HepG2 (cell line): ENCODE measurements around the gene RCOR3. TPM values are rescaled to one million over a fixed set of nuclear protein-coding genes. Genes with fewer than 3 reads are reported as not detected.

Source experiments
- AGO1 ChIP-seq: fragments of 200-400 bp; formaldehyde crosslinking; IDR thresholded peaks from 2 replicates; pipeline ENCODE4 v1.6.1; 2017; ENCODE audit warnings: mild to moderate bottlenecking, low read depth, low read length, moderate library complexity; ENCODE audit not compliant: poor library complexity, severe bottlenecking
- CEBPG ChIP-seq: IDR thresholded peaks from 2 replicates; pipeline ENCODE4 v1.6.1; 2016
- EHMT2 ChIP-seq: fragments of 200-600 bp; sonication (generic); IDR thresholded peaks from 2 replicates; pipeline ENCODE4 v1.7.0; 2017; ENCODE audit warnings: antibody characterized with exemption, low read depth, low read length, borderline replicate concordance
- ERF ChIP-seq: IDR thresholded peaks from 2 replicates; pipeline ENCODE4 v1.6.1; 2018; ENCODE audit warnings: missing biosample characterization, missing genetic modification reagents
- GPN1 ChIP-seq: sonication (generic); formaldehyde crosslinking; IDR thresholded peaks from 2 replicates; pipeline ENCODE4 v1.5.1; 2020; ENCODE audit warnings: missing genetic modification reagents, borderline replicate concordance
- GRHL1 ChIP-seq: sonication (generic); formaldehyde crosslinking; conservative IDR thresholded peaks from 2 replicates; pipeline ENCODE4 v1.8.0; 2022; ENCODE audit warnings: missing genetic modification reagents
- GZF1 ChIP-seq: sonication (generic); formaldehyde crosslinking; IDR thresholded peaks from 2 replicates; pipeline ENCODE4 v1.5.1; 2020; ENCODE audit warnings: mild to moderate bottlenecking, missing genetic modification reagents
- KLF15 ChIP-seq: sonication (generic); formaldehyde crosslinking; IDR thresholded peaks from 2 replicates; pipeline ENCODE4 v1.8.1; 2023; ENCODE audit warnings: borderline replicate concordance, mild to moderate bottlenecking, inconsistent platforms, missing genetic modification reagents, mixed read lengths
- MIER3 ChIP-seq: IDR thresholded peaks from 2 replicates; pipeline ENCODE4 v1.6.1; 2016; ENCODE audit warnings: missing compliant biosample characterization, borderline replicate concordance
- NFRKB ChIP-seq: fragments of 450-650 bp; IDR thresholded peaks from 2 replicates; pipeline ENCODE4 v1.6.1; 2017
- NKX3-1 ChIP-seq: sonication (generic); formaldehyde crosslinking; IDR thresholded peaks from 2 replicates; pipeline ENCODE4 v1.5.0; 2020; ENCODE audit warnings: missing genetic modification reagents
- SAP130 ChIP-seq: IDR thresholded peaks from 2 replicates; pipeline ENCODE4 v1.6.1; 2016; ENCODE audit warnings: low read depth
- SOX13 ChIP-seq, 3 experiments: fragments of 450-650 bp in 1 of 3; sonication (generic) in 1 of 3; formaldehyde crosslinking in 1 of 3; IDR thresholded peaks in 2 of 3; conservative IDR thresholded peaks in 1 of 3; 2 replicates each; pipeline versions ENCODE4 v1.5.0 to v1.6.1; 2016 to 2020; ENCODE audit warnings: antibody characterized with exemption in 1 of 3, mild to moderate bottlenecking in 1 of 3, missing compliant biosample characterization in 1 of 3, missing genetic modification reagents in 1 of 3, moderate library complexity in 1 of 3
- YEATS4 ChIP-seq: sonication (generic); formaldehyde crosslinking; IDR thresholded peaks from 2 replicates; pipeline ENCODE4 v1.4.0; 2020; ENCODE audit warnings: missing genetic modification reagents, borderline replicate concordance
- ZBTB20 ChIP-seq: sonication (generic); formaldehyde crosslinking; IDR thresholded peaks from 2 replicates; pipeline ENCODE4 v1.8.1; 2023; ENCODE audit warnings: missing genetic modification reagents, low read depth, mild to moderate bottlenecking, borderline replicate concordance
- ZFP91 ChIP-seq: sonication (generic); formaldehyde crosslinking; IDR thresholded peaks from 2 replicates; pipeline ENCODE4 v1.9.0; 2022; ENCODE audit warnings: missing genetic modification reagents, mild to moderate bottlenecking, borderline replicate concordance
- ZNF230 ChIP-seq: sonication (generic); formaldehyde crosslinking; IDR thresholded peaks from 2 replicates; pipeline ENCODE4 v1.4.0; 2020; ENCODE audit warnings: mild to moderate bottlenecking, missing genetic modification reagents
- ZNF296 ChIP-seq: sonication (generic); formaldehyde crosslinking; conservative IDR thresholded peaks from 2 replicates; pipeline ENCODE4 v1.5.0; 2020; ENCODE audit warnings: mild to moderate bottlenecking, missing genetic modification reagents
- ZNF451 ChIP-seq: sonication (generic); formaldehyde crosslinking; IDR thresholded peaks from 2 replicates; pipeline ENCODE4 v1.5.0; 2020; ENCODE audit warnings: mild to moderate bottlenecking, missing genetic modification reagents
- ZNF460 ChIP-seq: sonication (generic); formaldehyde crosslinking; IDR thresholded peaks from 2 replicates; pipeline ENCODE4 v1.5.1; 2020; ENCODE audit warnings: missing genetic modification reagents, mild to moderate bottlenecking, borderline replicate concordance
- ZNF496 ChIP-seq: sonication (generic); formaldehyde crosslinking; IDR thresholded peaks from 2 replicates; pipeline ENCODE4 v1.8.1; 2023; ENCODE audit warnings: mild to moderate bottlenecking, moderate library complexity, missing genetic modification reagents; ENCODE audit not compliant: insufficient replicate concordance
- ZNF556 ChIP-seq: sonication (generic); formaldehyde crosslinking; IDR thresholded peaks from 2 replicates; pipeline ENCODE4 v1.4.0; 2020; ENCODE audit warnings: mild to moderate bottlenecking, missing genetic modification reagents, borderline replicate concordance
- ZNF770 ChIP-seq: sonication (generic); formaldehyde crosslinking; IDR thresholded peaks from 2 replicates; pipeline ENCODE4 v1.5.0; 2020; ENCODE audit warnings: mild to moderate bottlenecking, missing genetic modification reagents
- polyA plus RNA-seq, 8 experiments: library from polyadenylated mRNA; depleted of rRNA in 3 of 8; stranded (reverse) in 7 of 8; unstranded in 1 of 8; fragments of >200 nt; fragmentation: Illumina TruSeq in 4 of 8; extraction: Trizol in 4 of 8; gene quantifications; 2 replicates each; pipeline versions ENCODE4 v1.2.1 to v1.2.3, GENCODE V29; 2011 to 2016; ENCODE audit warnings: low read depth in 4 of 8, missing spikeins in 1 of 8, mixed read lengths in 1 of 8; ENCODE audit not compliant: insufficient read depth in 1 of 8
- total RNA-seq, 5 experiments: library from RNA; depleted of rRNA; stranded (reverse); fragments of >200 nt; fragmentation: Illumina TruSeq; extraction: Trizol; gene quantifications; 2 replicates each; pipeline ENCODE4 v1.2.3, GENCODE V29; 2016; ENCODE audit warnings: low read depth in 1 of 5

Gene RCOR3
- total and polyA plus RNA-seq, 2 of the 13 experiments (the other 11 are each of a cell fraction or from before 2014, with no cell fraction given) = 16.8 to 31.6 TPM

GRCh38 chr1:211258756-211259637 lies at the start of gene RCOR3 (continued):
- no peak for TF ChIP-seq EHMT2
- TF ChIP-seq ZFP91 (CRISPR knock-in tag) = peak; percentile 71; the same call in 1 of the 2 replicates
- TF ChIP-seq ERF (CRISPR knock-in tag) = no peak; the same call in 1 of the 2 replicates
- no peak for TF ChIP-seq AGO1
- TF ChIP-seq SOX13 (IDR thresholded peaks at IDR 0.05) = no peak; the same call in 1 of the 2 replicates
- TF ChIP-seq SOX13 (CRISPR knock-in tag; conservative IDR thresholded peaks at IDR 0.05 in 1 of 2, IDR thresholded peaks at IDR 0.05 in 1 of 2) = peak in 1 of 2 experiments; percentile 72; a peak in 2 of 4 replicates
- no peak for TF ChIP-seq GPN1 (CRISPR knock-in tag)
- 0 out of 2 replicates have a peak, but pooled peaks have one; percentile 46 for TF ChIP-seq NKX3-1 (CRISPR knock-in tag)
- no peak for TF ChIP-seq MIER3 (CRISPR knock-in tag)
- no peak for TF ChIP-seq ZNF770 (CRISPR knock-in tag)
- TF ChIP-seq KLF15 (CRISPR knock-in tag) = 0 out of 2 replicates have a peak, but pooled peaks have one; percentile 59
- TF ChIP-seq GRHL1 (CRISPR knock-in tag) = no peak
- no peak for TF ChIP-seq CEBPG (CRISPR knock-in tag)
- TF ChIP-seq ZNF556 (CRISPR knock-in tag) = 0 out of 2 replicates have a peak, but pooled peaks have one; percentile 30
- TF ChIP-seq ZNF451 (CRISPR knock-in tag) = no peak; the same call in 1 of the 2 replicates
- TF ChIP-seq ZNF496 (CRISPR knock-in tag) = no peak
- TF ChIP-seq YEATS4 (CRISPR knock-in tag) = peak; percentile 86
- peak; percentile 57; the same call in 1 of the 2 replicates for TF ChIP-seq ZNF460 (CRISPR knock-in tag)
- no peak; the same call in 1 of the 2 replicates for TF ChIP-seq ZBTB20 (CRISPR knock-in tag)
- peak; percentile 49 for TF ChIP-seq SAP130 (CRISPR knock-in tag)
- 0 out of 2 replicates have a peak, but pooled peaks have one; percentile 38 for TF ChIP-seq GZF1
- TF ChIP-seq ZNF296 (CRISPR knock-in tag) = no peak
- no peak for TF ChIP-seq NFRKB
- 0 out of 2 replicates have a peak, but pooled peaks have one; percentile 67 for TF ChIP-seq ZNF230 (CRISPR knock-in tag)
